GM19468 (cell line): ENCODE measurements around the gene MBNL3.
"Not testable (repeated sequence)": the region's sequence is repeated elsewhere in the genome, so short reads cannot be mapped to it uniquely, and the experiment has no call there.

Experiments used
- ATAC-seq: cut with Tn5 transposase; IDR thresholded peaks from one replicate; pipeline ENCODE4 v1.9.1; 2021; ENCODE audit warnings: mild to moderate bottlenecking, moderate library complexity, moderate number of reproducible peaks; ENCODE audit not compliant: unreplicated experiment; ENCODE audit errors: extremely low read depth

Gene MBNL3

DNA sequence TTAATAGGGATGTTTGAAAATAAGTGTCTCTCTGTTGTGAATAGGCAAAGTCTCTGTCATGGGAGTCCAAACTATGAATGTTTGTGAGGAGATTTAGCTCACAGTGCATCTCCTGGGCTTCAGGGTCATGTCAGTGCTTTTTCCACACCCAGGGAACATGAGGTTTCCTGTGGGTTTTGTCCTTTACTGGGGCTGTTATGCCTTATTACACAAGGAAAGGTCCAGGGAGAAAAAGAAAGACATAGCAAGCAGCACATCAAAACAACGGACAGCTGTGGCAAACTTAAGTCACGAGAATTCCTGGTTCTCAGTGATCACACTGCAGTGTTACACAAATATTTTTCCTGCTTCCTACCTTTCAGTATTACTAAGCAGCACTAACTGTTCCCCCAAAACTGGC lies 99.4 kb downstream of the MBNL3 start:
- no peak for ATAC-seq

DNA sequence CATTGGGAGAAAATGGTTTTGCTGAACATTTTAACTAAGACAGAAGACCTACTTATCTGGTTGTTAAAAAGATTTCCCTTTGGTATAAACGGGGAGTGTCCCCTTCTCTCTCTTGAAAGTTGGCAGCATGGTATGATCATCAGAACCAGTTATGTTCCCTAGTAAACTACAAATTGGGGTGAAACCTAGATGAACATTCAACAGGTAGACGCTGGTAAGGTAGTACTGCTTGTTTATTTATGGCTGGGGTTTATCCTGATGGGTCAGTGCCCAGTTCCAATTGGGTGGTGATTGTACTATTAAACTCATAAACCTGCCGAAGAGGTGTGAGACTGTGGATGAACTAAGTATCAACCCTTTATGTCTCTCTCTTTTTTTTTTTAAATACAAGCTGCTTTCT lies 100.5 kb downstream of the MBNL3 start:
- no peak for ATAC-seq

DNA sequence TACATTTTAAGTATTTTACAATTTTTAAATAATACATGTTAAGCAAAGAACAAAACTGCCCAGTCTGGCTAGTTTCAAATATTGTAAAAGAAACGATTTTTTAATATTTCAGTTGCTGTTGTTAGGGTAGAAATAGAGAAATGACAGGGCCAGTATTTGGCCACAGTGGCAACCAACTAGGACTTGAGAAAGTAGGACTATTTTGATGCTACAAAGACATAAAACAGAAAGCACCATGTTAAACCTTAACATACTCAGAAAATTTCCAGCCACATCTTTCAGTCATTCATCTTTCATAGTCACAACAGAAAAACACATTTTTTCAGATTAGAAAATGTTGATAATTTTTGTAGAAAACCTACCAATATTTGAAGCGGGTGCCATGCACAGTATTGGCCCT lies 104.5 kb downstream of the MBNL3 start:
- ATAC-seq, result no peak

DNA sequence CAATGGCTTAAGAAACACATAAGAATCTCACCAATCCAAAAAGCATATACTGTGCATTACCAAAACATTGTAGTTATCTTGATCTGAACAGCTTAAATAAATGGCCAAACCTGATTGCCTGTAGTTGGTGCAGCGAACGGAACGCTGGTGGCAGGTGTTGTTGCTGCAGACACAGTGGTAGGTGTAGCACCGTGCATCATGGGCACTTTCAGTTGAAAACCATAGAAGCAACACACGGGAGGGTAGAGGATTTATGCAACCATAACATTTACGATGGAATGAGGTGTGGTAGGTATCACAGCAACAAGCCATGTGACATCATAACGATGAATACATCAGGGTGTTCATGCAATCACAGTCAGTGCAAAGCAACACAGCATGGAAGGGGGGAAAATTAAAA lies 106.8 kb downstream of the MBNL3 start:
- no peak for ATAC-seq

DNA sequence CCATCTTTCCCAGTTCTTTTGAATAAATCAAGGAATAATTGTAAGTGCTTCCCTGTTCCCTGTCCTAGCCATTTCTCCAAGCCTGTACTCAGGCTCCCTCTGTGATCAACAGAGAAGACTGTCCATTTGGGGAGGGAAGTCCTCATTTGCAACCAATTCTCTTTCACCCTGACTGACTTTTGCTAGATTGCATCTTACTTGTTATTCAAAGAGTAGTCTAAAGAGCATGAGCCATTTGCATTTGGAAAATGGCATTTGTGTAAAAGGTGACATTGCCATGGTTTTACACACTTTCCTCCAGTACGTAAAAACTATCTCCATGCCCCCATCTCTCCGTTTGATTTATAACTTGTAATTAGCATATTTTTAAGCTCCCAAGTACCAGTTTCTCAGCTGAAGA lies 110.6 kb downstream of the MBNL3 start:
- ATAC-seq, result no peak

DNA sequence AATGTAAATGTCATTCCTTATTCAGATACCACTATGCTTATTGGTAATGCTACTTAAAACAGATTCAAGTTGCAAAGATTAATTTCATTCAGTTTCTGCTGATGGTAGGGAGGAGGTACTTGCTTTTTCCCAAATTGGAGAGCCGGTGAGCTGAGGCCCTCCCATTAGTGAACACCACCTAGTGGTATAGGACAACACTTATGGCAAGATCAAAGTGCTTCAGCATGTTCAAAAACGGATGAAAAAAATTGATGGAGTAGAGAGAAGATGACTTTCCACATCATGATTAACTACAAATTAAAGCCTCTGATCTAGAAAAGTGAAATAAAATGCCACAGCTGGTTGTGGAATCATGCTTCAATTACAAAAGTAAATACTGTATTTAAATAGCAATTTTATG lies 112.9 kb downstream of the MBNL3 start:
- ATAC-seq, result no peak

- no peak for ATAC-seq
Observed at GRCh38 chrX:132373610-132374009, 115.2 kb downstream of the MBNL3 start.

DNA sequence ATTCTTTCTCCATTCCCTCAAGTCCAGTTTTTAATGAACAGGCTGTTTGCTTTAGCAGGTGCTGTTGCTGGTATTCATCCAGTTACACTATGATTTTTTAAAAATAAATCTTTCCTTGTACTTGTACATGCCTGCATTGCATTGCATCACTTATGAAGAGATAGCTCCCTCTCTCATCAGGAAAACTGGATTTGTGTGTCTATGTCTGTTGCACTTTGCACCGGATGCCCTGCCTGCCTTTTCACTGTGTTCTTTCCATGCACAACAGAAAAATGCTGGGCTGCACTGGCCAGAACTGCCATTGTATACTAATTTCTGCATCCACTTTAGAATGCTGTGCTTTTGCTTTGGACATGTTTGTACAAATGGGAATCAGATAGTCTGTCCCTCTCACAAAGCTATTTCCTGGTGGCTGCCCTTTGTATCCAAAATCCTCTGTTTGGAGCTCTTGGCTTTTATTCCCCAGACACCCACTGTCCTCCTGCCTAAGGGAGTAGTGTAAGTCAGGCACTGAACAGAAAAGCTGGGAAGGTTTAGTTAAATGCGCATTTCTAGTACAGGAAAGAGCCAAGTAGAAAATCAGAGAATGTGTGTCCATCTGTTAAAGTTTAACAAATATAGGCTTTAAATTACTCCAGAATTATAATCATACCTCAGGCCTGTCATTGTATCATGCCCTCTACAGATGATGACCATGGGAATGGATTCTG lies 119.1 kb downstream of the MBNL3 start:
- ATAC-seq, result no peak

GRCh38 chrX:132367984-132368383 lies 120.9 kb downstream of the MBNL3 start:
- no peak for ATAC-seq

- no peak for ATAC-seq
Observed at GRCh38 chrX:132367314-132367713, 121.5 kb downstream of the MBNL3 start.

DNA sequence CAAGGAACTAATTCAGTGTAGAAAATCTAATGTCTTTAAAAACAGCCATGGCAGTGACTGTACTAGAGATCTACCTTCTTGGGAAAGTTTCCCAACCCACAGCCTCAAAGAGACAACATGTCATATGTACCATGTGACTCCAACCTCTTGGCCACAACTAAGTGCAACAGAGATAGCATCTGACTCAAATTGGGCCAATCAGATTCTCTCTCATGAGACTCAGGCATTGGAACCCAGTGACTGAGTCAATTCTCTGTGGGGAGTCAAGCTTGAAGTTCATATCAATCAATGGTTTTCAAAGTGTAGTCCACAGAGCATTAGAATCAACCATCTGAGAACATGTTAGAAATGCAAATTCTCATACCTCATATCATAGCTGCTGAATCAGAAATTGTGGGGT lies 123.3 kb downstream of the MBNL3 start:
- no peak for ATAC-seq

GRCh38 chrX:132364313-132364712 lies 124.5 kb downstream of the MBNL3 start:
- no peak for ATAC-seq

GRCh38 chrX:132353430-132353829 lies 135.4 kb downstream of the MBNL3 start:
- ATAC-seq, result no peak

- no peak for ATAC-seq
Observed at GRCh38 chrX:132336172-132336571, 152.7 kb downstream of the MBNL3 start.

DNA sequence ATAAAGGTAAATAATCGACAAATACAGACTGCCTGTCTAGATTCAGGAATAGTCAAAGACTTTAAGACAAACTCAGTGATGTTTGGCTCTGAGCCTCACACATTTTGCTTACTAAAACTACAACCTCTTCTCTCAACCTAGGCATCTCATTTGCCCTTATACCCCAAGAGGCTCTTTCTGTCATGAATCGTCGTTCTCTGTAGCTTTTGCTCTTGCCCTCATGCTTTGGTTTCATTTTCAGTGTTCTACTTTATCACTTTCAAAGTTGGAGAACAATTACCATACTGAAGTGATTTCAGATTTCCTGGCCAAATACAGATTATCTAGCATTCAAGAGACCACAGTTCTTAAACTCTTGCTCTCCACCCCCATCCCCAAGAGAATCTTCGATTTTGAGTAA lies 155.5 kb downstream of the MBNL3 start:
- no peak for ATAC-seq

DNA sequence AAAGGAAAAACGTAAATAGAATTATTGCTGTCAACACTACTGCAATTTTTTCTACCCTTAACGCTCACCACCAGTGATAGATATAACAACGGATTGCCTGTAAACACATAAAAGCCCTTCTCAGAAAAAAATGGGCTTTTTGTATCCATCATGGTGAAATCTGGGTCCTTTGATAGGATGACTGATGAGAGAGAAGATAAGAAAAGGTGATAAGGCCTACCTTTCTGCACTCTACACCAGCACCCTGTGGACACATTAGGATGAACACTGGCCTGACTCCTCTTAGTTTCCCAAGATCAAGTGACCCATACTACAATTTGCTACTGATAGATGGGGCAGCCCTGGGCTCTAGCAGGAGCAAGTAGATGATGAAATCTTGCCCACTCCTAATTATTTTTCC lies 157.3 kb downstream of the MBNL3 start:
- ATAC-seq, result no peak

DNA sequence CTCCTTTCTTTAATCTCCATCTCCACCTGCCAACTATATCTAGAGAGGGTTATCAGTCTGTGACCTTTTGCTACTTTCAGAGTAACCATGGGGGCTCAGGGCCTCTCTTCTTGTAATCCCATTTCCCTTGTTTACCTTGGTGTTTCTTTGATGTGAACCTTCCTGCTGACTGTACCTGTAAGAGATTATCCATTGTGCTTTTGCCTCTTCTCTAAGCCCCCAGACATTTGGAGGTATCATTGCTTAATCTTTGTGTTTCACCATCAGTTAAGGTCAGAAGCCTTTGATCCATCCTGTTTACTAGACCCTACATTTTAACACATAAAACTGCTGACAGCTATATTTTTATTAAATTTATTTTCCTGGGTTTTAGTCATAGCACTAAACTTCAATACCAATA lies 157.8 kb downstream of the MBNL3 start:
- no peak for ATAC-seq

DNA sequence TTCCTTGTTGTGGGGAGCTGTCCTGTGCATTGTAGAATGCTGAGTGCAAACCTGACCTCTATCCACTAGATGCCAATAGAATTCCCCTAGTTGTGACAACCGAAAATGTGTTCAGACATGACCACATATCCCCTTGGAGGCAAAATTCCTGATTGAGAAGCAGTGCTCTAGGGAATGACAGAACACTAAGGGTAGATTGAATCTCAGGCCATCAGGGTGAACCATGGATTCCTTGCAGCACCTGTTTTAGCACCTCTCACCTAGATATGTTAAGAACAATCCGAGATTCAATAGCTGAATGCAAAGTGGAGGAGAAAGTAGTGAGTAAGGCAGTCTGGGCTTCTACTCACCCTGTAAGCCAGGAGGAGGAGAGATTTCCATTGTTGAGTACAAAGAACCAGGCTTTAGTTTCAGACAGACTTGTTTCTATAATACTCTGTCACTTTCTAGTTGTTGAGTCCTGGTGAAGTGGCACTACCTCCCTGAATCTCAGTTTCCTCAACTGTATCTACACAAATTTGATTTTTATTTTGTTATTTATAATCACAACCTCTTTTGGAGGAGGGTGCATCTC lies 158.6 kb downstream of the MBNL3 start:
- no peak for ATAC-seq

DNA sequence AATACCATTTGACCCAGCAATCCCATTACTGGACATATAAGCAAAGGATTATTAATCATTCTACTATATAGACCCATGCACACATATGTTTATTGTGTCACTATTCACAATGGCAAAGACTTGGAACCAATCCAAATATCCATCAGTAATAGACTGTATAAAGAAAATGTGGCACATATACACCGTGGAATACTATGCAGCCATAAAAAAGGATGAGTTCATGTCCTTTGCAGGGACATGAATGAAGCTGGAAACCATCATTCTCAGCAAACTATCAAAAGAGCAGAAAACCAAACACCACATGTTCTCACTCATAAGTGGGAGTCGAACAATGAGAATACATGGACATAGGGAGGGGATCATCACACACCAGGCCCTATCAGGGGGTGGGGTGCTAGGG lies 161.9 kb downstream of the MBNL3 start:
- not testable (repeated sequence) for ATAC-seq
